ENCODE data around the gene RALGAPA2.

RALGAPA2 gene

GRCh38 chr20:20536240-20536933 is 176.1 kb downstream of the RALGAPA2 start:
- no peak for DNase-seq (ENCODE audit: low read depth, low spot score)

DNA sequence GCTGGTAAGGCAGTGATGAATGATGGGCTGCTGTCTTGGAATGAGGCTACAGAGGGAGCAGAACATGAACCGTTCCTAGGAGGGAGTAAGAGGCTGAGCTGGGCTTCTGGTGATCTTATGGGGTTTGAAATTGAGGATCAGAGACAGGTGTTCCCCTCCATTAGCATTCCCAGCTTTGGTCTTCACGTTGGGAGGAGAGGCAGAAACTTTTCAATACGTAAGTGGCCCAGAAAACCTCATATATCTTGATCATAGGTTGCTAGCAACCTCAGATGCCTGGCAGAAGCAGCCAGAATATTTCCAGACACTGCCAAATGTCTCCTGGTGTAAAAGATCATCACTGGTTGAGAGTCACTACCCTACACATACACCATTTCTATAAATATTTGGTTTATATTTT is 177.4 kb downstream of the RALGAPA2 start:
- no peak for DNase-seq (ENCODE audit: low read depth, low spot score)

DNA sequence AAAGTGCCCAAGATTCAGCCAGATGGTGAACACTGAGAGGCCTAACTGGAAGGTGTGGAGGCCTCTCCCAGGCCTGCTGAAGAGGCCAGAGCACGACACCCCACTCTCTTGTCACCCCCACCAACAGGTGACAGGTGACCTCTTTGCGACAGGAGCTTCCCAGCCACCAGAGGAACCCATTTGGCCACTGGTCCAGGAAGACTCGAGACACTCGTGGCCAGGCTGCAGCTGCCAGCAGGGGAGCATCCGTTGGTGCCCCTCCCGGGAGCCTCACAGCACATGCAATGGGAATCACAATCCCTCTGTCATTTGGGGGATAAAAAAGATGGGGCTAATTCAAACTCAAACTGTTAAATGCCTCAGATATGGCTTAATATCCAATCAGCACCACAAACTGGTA is 181.2 kb downstream of the RALGAPA2 start:
- DNase-seq (ENCODE audit: low read depth, low spot score) = no peak

GRCh38 chr20:20530428-20531151 is 181.9 kb downstream of the RALGAPA2 start:
- DNase-seq (ENCODE audit: low read depth, low spot score) = no peak

GRCh38 chr20:20529597-20529996 is 182.8 kb downstream of the RALGAPA2 start:
- DNase-seq (ENCODE audit: low read depth, low spot score) = no peak

DNA sequence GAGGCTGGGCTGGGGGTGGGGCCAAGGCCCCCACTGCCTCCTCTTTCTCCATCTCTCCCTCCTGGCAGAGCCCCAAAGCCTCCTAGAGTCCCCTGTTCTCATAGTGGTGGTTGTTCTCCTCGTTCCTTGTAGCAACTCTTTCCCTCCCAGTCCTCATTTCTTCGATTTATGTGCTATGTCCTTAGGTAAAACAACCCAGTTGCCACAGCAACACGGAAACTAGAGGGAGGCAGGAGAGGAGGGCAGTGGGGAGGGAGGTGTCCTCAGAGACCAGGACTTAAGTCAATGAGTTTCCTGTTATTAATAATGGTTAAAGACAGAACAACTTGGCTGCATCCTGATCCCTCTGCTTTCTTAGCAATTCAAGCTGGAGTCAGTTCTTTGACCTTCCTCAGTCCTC is 183.6 kb downstream of the RALGAPA2 start:
- no peak for DNase-seq (ENCODE audit: low read depth, low spot score)

DNA sequence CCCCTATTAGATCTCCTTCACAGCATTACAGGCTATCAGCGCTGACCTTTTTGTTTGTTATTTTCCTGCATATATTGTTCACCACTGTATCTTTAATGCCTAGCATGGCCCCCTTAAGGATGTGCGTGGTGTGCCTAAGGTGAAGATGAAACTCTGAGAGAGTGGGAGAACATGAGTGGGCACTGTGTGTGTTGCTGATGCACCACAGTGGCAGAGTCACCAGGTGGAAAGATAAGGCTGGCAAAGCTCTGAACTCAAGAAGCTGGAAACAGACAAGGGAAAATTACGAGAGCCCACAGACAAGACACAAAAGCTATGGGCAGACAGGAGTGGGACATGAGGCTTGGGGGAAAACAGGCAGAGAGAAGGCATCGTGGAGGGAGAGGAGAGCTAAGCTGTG is 184.8 kb downstream of the RALGAPA2 start:
- DNase-seq (ENCODE audit: low read depth, low spot score) = no peak

GRCh38 chr20:20525756-20526155 is 186.7 kb downstream of the RALGAPA2 start:
- no peak for DNase-seq (ENCODE audit: low read depth, low spot score)

DNA sequence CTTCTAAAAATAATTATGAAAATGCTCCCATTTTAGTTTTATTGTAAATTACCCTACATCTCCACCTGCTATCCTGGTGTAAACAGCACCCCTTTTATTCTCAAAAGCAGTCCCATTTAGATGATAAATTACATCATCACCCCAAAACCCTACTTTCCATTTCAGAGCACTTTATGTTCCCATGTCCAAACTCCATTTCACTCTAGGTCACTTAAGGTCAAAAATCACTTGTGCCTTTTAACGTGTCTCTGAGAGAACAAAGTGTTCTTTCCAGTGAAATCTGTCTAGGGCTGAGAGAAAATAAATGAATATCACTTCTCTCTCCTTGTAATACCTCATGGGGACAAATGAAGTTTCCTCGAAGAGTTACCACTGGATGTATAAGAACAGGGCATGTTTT is 187.2 kb downstream of the RALGAPA2 start:
- no peak for DNase-seq (ENCODE audit: low read depth, low spot score)

DNA sequence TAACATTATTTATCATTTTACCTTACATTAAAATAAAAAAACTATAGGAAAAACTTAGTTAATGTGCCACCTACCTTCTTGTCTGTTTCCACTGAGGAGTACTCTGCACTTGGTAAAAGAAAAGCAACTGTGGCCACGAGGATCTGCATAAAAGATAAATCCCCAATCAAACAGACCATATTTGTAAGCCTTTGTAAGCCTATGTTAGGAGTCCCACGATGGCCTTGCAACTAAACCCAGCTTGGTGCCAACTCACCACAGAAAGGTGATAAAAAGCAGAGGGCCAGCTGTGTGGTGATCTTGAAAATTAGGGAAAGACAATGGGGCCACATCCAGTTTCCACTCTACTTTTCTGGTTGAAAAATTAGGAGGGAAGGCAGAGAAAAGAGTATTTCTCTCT is 187.7 kb downstream of the RALGAPA2 start:
- no peak for DNase-seq (ENCODE audit: low read depth, low spot score)

DNA sequence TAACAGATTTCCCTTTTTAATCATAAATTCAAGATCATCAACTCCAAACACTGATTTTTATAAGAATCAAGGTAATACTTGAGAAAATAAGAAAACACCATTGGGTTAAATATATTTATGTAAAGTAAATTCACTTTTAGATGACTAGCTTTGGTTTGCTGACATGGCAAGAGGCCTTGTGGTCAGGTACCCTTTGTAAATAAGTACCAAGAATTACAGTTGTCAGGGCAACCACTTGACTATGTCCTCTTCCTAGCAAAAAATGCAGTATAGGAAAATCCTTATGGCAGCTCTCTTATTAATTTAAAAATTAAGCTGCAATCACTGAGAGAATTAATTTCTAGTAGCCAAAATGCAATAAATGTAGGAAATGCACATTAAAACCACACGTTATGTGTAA is 190.7 kb downstream of the RALGAPA2 start:
- DNase-seq (ENCODE audit: low read depth, low spot score) = no peak

- no peak for DNase-seq (ENCODE audit: low read depth, low spot score)
Measured at GRCh38 chr20:20520776-20521175, 191.7 kb downstream of the RALGAPA2 start.

- no peak for DNase-seq (ENCODE audit: low read depth, low spot score)
Measured at GRCh38 chr20:20519269-20519668, 193.2 kb downstream of the RALGAPA2 start.

DNA sequence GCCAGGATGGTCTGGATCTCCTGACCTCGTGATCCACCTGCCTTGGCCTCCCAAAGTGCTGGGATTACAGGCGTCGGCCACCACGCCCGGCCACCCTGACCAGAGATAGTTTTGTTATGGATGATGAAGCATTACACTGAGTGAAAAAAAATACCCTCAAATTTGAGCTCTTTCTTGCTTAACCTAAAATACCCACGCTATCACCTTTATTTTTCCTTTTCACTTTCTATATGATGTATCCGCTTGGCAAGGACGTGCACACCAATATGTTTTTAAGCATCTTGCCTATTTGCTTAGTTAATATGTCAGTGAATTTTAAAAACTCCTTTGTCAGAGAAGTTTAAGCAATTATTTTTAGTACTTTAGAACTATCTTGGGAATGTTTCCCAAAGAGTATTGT is 194.2 kb downstream of the RALGAPA2 start:
- no peak for DNase-seq (ENCODE audit: low read depth, low spot score)

DNA sequence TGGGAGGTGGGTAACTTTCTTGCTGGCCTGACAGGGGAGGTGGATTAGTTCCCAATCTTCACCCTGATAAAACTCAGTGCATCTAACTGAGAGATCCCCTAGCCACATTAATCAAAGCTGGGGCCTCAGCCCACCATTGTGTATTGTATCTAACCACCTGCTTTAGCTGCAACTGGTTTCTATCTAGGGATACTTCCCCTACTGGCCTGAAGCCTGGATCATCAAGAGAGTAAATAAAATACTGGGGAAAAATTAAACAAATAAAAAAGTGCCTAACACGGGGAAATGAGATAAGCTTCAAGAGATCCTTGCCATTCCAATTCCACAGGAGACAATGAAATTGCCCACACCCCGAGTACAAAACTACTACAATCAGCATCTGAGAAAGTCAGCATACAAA is 195.1 kb downstream of the RALGAPA2 start:
- no peak for DNase-seq (ENCODE audit: low read depth, low spot score)

DNA sequence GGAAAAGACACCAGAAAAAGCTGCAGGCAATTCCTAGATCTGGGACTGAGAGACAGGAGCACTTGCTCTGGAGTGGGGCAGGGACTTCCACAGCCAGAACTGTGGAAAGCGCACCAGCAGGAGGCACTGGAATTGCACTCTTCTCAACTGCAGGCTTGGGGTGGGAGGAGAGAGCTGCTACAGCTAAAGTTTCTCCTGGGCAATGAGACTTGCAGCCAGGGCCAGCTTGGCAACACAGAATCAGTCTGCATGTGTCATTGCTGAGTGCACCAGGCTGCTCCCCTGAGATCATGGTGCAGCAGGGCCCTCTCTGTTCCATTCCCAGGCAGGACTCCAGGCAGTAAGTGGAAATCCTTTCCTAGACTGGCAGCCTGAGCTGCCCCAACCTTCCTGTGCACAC is 198.7 kb downstream of the RALGAPA2 start:
- no peak for DNase-seq (ENCODE audit: low read depth, low spot score)

- no peak for DNase-seq (ENCODE audit: low read depth, low spot score)
Measured at GRCh38 chr20:20505554-20505953, 206.9 kb downstream of the RALGAPA2 start.

DNA sequence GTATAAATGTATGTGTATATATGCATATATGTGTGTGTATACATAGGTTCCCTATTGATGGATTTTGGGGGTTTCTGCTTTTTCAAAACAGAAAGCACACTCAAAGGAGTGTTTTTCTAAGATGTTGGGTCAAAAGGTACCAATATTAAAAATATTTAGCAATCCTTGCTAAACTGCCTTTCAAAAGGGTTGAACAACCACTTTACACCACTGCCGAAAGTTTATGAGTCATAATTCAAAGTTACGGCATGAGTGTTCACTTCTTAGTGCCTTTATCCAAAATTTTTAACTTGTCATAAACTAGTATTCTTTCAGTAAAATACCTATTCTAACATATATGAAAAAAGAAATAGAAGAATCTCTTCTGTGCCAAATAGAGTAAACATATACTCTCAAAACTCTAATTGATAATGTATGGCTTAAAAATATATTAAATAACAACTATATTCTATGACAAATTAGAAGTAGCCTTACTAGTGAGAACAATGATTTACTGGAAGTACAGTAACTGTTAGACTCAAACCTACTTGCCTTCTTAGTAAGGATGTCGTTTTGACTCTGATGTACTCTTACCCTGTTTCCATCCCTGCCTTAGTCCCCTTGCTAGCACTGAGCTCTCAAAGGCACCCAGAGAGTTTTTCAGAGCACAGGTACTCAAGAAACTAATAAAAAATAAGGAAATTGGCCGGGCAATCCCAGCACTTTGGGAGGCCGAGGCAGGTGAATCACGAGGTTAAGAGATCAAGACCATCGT is 208.5 kb downstream of the RALGAPA2 start:
- DNase-seq (ENCODE audit: low read depth, low spot score) = no peak

- no peak for DNase-seq (ENCODE audit: low read depth, low spot score)
Measured at GRCh38 chr20:20501128-20501527, 211.3 kb downstream of the RALGAPA2 start.

GRCh38 chr20:20500312-20500711 is 212.1 kb downstream of the RALGAPA2 start:
- DNase-seq (ENCODE audit: low read depth, low spot score) = no peak

DNA sequence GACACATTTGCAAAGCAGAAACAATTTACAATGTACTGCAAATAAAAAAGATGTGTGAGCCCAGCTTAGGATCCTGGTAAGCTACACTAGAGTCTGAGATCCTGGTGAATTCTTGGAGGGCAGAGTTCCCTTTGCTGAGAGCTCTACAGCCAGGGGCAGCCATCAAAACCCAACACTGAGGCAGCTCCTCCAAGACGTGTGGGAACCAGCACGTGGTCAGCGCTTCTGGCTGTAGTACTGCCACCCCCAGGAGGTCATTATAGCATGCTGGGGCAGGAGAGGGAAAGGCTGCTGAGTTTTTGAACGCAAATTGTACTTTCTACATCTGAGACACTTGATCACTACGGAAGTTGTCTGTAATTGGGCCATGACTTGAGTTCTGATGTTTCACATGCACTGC is 213.0 kb downstream of the RALGAPA2 start:
- DNase-seq (ENCODE audit: low read depth, low spot score) = no peak

GRCh38 chr20:20498076-20498861 is 214.2 kb downstream of the RALGAPA2 start:
- DNase-seq (ENCODE audit: low read depth, low spot score) = no peak

Data from ELF-1 (cell line).